Measurements from ENCODE around the gene B3GALT6.

DNA sequence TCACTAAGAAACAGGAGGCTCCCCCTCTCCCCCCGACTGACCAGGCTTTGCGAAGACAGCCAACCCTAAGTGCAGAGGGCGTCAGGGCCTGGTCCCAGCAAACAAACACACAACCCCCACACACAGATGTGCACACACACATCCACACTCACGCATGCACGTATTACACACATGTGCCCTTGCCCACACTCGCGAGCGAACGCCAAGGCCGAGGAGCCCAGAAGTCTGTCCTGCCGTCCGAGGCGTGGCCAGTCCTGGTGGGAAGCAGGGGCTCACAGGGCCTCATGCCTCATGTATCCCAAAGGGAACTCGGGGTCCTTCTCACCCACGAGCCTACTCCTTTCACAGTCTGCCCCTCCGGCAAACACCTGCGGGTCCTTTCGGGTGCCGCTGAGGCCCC is 2.3 kb upstream of the B3GALT6 start:
- TF ChIP-seq POLR2A (IDR thresholded peaks at IDR 0.05): no peak
- TF ChIP-seq, protein P1, sequence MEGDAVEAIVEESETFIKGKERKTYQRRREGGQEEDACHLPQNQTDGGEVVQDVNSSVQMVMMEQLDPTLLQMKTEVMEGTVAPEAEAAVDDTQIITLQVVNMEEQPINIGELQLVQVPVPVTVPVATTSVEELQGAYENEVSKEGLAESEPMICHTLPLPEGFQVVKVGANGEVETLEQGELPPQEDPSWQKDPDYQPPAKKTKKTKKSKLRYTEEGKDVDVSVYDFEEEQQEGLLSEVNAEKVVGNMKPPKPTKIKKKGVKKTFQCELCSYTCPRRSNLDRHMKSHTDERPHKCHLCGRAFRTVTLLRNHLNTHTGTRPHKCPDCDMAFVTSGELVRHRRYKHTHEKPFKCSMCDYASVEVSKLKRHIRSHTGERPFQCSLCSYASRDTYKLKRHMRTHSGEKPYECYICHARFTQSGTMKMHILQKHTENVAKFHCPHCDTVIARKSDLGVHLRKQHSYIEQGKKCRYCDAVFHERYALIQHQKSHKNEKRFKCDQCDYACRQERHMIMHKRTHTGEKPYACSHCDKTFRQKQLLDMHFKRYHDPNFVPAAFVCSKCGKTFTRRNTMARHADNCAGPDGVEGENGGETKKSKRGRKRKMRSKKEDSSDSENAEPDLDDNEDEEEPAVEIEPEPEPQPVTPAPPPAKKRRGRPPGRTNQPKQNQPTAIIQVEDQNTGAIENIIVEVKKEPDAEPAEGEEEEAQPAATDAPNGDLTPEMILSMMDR (IDR thresholded peaks at IDR 0.05): no peak
